Germinal center (tissue), 1 donor: Measurements from ENCODE around the gene GRB7.

ENCODE experiments used
- DNase-seq: peaks from one replicate; pipeline ENCODE4 v3.0.0; 2012; ENCODE audit warnings: mixed read lengths, low spot score

GRB7 gene

DNA sequence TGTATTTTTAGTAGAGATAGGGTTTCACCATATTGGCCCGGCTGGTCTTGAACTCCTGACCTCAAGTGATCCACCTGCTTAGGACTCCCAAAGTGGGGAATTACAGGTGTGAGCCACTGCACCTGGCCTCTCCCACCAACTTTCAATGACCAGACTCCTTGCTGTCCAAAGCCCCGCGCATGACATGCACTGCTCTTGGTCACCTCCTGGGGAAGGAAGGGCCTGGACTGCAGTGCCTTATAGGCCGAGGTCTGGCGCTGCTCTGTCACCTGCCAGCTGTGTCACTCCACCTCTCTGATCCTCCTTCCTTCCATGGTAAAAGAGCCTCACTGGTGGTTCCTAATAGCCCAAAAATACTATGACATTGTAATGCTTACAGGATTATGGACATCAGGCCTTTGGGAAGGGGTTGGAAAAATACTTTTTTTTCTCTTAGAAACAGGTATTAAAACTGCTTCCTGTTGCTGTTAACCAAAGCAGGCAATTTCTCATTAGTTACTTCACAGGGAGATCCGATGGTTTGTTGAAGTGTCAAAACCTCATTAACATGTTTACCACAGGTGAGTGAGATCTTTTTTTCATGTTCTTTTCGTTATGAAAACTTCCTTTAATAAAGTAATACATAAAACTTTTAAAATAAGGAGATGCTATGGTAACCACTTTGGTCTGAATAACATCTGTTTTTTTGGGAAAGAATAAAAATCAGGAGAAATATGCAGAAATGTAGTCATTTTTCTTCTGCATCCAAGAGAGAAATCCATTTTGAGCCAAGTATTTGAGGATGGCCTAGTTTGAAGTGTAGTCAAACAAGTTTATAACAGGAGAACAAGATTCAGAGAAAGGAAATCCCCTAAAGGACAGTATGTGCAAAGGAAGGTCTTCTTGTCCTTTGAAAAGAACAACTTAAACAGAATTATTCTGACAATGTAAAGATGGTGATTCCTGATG, 35.5 kb downstream of the GRB7 start:
- DNase-seq: no peak

DNA sequence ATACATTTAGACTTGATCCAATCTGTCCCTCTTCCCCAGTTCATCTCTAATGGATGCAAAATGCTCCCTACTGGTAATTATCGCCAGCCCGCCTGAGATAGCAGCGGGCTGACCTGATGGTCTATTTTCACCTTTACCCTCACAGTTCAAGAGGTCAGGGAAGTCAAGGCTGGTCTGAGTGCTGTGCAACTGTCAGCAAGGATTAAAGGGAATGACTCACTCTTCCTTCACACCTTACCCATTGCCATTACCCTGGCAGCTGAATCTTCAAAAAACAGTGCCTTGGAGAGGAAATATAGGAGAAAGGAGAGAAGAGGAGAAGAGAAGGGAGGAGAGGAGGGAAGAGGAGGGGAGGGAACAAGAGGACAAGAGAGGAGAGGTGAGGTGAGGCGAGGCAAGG, 36.3 kb downstream of the GRB7 start:
- DNase-seq: no peak

DNA sequence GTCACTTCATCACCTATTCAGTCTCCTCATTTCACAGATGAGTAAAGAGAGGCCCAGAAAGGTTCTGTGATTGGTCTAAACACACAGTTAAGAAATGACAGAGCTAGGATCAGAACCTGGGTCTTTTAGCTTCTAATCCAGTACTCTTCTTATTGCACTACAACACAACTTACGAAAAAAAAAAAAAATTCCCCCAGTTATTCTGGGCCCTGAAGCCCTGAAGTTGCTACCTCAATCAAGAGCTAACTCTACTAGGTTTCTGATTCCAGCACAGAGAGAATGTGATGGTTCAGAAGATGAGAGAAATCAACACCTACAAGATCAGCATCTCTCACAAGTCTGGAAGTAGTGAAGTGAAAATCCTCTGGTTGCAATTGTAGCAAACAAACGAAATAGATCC, 37.3 kb downstream of the GRB7 start:
- no peak for DNase-seq

DNA sequence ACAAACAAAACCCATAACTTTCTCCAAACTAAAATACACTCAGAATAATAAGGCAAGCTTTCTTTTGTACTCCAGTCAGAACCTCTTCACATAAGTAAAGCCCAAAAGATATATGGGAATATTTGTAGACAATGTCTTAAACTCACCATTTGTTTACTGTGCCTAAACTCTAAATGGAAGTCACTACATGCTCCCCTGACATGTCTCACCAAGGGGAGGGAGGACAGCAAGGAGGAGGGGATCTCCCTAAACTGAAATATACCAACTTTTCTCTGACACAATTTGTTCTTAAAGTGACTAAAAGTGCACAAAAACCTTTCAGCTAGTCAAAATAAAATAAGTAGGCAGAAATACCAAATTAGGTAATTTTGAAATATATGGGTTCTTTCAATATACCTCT, 38.5 kb downstream of the GRB7 start:
- DNase-seq: no peak

DNA sequence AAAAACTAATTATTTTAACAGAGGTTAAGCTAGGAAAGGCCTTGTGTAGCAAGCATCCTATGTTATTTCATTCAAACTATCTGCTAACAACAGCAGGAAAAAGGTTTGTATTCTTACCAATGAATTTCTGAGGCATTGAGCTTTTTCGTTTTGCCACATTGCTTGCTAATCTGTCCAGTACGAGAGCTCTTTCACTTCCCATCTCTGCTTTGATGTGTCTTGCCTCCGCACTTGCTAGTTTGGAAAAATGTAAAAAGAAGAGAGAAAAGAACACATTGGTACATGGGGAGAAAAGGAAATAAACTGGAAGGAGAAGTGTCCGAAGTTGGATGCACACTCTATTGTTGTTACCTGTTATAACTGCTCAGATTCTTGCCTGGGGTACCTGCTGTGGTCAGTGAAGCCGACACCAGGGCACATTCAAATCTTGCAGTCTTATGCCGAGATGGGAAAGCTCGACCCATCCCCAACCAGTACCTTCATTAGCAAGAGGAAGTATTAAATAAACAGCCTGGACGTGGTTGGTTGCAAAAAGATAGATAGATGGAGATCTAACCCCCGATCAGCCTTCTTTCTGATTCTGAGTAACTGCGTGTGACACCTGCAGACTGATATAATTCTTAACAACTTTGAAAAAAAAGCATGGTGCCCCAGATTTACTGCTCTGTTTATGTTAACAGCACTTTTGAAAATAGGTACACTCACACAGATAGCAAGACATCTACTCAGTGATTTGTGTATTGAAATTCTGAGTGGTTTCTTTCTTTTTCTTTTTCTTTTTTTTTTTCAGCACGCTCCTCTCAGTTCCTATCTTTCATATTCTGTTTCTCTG, 40.0 kb downstream of the GRB7 start:
- DNase-seq: no peak

DNA sequence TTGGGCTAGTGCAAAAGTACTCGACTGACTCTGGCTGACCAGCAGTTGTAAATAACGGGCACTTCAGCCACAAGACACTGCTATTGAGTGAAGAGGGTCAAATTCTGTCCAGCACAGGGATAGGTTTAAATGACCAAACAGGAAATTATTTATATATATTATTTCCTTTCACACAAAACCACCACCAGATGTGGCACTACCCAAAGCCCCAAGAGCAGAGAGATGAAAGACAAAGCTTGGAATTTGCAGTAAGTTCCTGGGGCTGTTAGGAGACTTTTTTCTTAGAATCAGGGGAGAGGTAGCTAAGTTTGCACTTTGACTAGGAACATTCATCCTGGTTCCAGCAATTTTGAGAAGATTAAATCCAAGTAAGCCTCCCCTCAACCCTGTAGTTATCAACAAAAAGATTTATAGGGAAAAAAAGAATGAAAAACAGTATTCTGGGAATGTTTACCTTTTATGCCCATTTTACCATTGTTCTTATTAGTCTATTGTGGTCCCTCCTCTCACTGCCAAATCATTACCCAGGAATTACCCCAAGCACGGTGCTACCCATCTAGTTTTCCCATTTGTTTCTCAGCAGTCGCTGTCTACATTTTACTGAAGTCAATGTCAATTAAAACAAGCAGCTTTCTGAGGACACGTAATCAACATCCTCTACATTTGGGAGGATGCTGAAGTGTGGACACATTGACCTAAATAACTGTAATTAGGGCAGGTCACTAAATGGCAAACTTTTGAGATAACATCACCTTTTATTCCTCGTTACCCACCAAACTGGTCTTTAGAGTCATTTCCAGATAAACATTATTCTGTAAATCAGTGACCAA, 43.5 kb downstream of the GRB7 start:
- no peak for DNase-seq

DNA sequence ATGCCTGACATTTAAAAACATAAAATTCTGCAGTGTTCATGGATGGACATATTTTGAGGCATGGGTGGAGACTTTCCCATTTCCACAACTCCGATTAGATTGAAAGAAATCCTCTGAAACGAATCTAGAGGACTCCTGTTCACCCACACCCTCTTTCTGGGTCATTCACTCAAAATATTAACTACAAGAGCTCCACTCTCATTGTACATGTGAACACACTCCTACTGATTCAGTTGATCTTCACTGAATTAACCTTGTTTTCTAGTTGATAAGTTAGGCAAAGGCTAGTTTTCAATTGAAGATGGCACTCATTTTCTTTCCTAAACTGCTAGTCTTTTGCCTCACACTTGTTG, 44.1 kb downstream of the GRB7 start:
- DNase-seq: no peak

DNA sequence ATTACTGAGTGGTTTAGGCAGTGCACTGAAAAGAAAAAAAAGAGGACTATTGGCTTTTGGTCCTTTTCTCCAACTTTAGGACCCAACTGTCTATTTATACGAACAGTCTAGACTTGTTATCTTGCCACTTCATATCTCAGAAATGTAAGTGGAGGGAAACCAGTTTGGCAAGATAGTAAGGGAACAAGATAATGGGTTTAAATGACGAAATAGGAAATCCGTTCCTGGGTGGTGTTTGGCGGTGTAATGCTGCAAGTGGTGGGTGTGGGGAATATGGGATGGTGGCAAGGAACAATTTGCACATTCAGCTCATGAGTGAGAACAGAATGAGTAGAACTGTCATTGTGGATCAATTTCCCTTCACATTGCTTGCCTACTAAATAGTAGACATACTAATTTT, 44.7 kb downstream of the GRB7 start:
- no peak for DNase-seq

DNA sequence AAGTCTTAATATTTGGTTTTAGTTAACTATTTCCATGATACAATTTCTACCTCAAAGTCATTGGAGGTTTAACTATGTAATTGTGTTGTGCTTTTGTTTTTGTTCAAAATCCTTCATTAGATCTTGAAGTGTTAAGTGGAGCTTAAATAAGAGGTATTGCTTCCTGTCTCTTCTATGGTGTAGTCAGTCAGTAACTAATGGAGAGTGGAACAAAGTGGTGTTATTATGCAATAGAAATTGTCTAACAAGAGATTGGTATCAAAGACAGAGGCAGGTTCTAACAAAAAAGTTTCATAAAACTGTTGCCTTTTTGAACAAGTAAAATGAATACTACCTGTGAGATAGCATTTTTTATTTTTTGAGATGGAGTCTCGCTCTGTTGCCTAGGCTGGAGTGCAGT, 45.2 kb downstream of the GRB7 start:
- no peak for DNase-seq

DNA sequence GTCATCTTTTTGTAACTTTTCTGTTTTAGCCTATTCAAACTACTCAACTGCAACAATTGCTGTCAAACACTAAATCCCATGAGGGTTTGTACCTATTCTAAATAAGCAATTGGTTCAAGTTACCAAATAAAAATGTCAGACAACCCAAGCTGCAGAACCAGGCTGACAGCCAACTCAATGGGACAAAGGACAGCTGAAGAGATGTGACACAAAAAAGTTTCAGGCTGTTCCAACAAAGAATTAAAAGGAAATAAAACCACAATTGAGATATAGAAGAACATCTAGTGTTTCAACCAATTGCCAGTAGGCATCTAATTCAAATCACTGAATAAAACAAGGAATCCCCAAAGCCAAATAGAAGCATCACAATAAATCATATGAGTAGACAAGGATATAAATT, 49.3 kb downstream of the GRB7 start:
- no peak for DNase-seq

DNA sequence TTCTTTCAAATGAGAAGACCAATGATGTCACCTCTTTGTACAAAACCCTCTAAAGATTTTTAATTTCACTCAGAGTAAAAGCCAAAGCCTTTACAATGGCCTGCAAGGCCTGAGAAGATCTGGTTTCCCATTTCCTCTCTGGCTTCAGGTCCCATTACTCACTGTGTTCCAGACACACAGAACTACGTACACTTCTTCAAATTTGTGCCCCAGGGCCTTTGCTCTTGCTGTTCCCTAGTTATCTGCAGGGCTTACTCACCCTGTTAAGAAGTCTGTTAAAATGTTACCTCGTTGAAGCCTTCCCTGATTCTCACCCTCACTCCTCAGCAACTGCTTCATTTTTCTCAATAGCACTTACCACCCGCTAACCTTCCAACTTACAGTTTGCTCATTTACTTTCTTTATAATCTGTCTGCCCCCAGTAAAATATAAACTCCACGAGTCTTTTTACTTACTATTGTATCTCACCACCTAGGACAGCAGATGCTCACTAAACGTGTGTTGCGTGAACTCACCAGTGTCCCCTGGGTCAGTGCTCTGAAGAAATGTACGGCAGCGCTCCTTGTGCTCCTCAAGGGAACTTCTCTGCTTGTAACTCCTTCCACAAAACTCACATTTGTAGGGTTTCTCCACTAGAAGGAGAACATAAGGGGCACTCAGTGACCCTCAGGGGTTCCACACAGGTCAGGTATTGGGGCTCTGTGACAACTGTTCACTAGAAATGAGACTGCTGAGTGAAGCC, 50.2 kb downstream of the GRB7 start:
- DNase-seq: no peak

DNA sequence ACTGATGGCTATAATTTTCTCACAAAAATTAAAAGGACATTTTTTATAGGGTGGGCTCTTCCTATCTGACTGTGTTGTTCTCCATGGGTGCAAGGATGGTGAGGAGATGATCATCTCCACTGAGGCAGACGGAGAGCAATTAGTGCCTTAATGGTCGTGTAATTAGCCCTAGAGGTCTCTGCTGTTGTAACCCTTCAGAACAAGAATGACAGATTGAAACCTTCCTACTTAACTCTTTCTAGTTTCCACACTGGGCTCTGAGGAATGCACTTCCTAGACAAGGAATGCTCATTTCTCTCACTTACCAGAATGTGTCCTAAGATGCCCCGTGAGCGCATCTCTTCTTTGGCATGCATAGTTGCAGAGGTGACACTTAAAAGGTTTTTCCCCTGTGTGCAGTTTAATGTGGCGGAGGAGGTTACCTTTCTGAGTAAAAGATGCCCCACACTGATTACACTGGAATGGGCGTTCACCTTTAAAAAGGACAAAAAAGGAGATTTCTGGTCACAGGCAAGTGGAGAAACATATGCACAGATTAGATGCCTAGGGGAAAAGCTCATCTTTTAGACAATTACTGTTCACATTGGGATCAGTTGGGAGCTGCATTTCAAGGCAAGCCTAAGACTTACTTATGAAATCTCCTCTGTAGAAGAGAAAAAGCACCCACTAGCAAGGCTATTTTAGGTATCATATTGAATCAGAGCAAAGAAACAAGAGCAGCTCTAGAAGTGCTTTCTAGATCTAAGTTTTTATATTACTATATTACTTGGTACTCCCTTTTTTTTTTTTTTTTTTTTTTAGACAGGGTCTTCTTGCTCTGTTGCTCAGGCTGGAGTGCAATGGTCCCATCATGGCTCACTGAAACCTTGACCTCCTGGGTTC, 53.6 kb downstream of the GRB7 start:
- no peak for DNase-seq

DNA sequence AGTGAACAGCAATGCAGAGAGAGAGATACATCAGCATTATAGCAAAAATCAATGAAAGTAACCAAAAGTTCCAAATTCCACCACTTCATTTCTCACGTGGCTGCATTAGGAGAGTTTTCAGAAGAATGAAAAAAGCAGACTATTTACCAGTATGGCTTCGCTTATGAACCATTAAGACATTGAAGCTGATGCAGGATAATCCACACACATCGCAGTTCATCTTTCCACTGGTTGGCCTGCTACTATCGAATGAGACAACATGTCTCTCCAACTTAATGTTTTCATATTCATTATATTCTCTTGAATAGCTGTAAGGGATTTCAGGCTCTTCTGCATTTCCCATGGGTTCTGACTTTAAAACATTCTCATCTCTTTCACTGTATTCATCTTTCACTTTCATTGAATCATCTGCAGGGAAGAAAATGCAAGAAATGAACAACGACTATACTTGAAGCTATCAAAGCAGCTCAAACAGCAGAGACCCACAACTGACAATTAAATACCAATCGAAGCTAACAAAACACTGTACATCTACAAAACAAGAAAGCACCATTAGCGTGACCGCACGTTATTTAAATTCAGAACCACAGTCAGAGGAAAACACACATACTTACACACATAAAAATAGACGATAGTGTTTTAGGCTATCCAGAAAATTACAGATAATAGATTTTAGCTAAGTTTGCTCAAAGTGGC, 54.9 kb downstream of the GRB7 start:
- no peak for DNase-seq

DNA sequence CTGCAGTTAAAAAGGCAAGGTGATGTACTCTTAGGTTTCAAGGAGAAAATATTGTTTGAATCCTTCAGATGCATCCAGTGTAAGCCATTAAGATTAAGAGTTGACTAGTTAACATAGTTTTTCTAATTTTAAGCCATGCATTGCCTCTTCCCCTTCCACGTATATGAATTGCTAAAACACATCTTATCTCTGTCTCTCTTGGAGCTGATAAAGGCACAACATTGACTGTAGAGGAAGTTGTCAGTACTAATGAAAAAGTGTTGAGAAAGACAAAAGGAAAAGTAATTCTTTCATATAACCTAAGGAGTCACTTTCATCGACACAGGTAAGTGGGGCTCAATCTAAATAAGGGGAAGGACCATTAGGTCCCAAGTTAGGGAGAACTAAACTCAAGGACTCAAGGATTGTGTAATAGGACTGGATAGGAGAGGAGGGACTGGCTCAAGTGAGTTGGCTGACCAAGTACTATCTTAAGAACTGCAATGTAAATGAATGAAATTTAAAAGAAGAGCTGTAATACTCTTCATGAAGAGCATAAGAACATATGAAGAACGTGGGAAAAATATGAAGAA, 55.6 kb downstream of the GRB7 start:
- DNase-seq: no peak

DNA sequence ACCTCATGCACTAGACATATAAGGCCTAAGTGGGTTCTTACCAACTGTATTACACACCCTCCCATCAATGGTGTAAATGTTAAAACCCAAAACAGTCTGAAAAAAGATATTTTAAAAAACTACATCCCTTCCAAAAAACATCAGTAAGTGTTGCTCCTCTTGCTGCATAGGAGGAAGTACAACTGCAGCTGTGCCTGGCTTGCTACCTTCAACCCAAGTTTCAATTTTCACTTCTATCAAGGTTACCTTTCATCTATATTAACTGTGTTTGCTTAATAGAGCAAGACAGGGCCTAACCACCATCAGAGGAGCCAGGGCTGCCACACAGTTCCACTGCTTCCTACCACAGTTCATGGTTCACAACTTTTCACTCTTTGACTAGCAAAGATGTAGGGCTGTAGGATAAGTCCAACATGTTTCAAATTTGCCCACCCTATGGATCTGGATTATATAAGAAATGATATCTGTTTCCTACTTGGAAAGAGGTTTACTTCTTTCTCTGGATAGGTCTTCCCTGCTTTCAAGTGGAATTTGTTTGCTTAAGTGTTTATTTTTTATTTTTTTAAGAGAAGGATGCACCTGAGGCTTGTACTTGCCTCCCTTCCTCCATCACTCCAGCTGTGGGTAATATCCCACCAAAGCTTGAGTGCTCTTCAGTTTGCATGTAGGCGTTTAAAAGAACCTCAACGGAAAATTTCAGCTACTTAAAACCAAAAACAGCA, 56.7 kb downstream of the GRB7 start:
- DNase-seq: peak; percentile 75
